Mesodermal cell (in vitro differentiated cells): Measurements from ENCODE around the gene EYS.
"Not testable (repeated sequence)": the region's sequence is repeated elsewhere in the genome, so short reads cannot be mapped to it uniquely, and the experiment has no call there.

Experiments used
- H3K27ac ChIP-seq: 2 replicates; pipeline ENCODE4 v1.7.0; 2013; ENCODE audit warnings: mild to moderate bottlenecking, low read depth, low read length, moderate library complexity; ENCODE audit not compliant: severe bottlenecking
- H3K36me3 ChIP-seq: 2 replicates; pipeline ENCODE4 v1.7.1; 2013; ENCODE audit warnings: mild to moderate bottlenecking, low read length, moderate library complexity; ENCODE audit not compliant: control insufficient read depth, insufficient read depth
- H3K4me1 ChIP-seq: one replicate; pipeline ENCODE4 v1.7.1; 2013; ENCODE audit warnings: mild to moderate bottlenecking, low read length; ENCODE audit not compliant: insufficient read depth, control insufficient read depth, poor library complexity, severe bottlenecking
- H3K4me3 ChIP-seq: 2 replicates; pipeline ENCODE4 v1.7.0; 2013; ENCODE audit warnings: low read length, control low read depth, mild to moderate bottlenecking; ENCODE audit not compliant: insufficient read depth, poor library complexity, severe bottlenecking; ENCODE audit errors: extremely low read depth
- H3K9me3 ChIP-seq: 2 replicates; pipeline ENCODE4 v1.7.1; 2013; ENCODE audit warnings: mild to moderate bottlenecking, low read length, moderate library complexity; ENCODE audit not compliant: control insufficient read depth
- WGBS, 2 experiments: methylation state at CpG; one replicate each; pipeline ENCODE4 v1.1.5; 2013; ENCODE audit warnings: missing lambda C conversion rate in 2 of 2; ENCODE audit not compliant: insufficient coverage in 2 of 2; 5-methylcytosine and 5-hydroxymethylcytosine counted together

EYS gene

GRCh38 chr6:64254558-64254957 lies 1452.5 kb downstream of the EYS start:
- H3K27ac ChIP-seq: no peak overlapping the region
- no peaks in the 10 kb centered on the region for H3K36me3 ChIP-seq
- H3K9me3 ChIP-seq: no peaks in the 10 kb centered on the region
- H3K4me1 ChIP-seq: no peaks in the 10 kb centered on the region
- no peak overlapping the region for H3K4me3 ChIP-seq
- 80 to 100% methylated on average over 1 of the region's 3 CpGs for WGBS, 2 experiments

GRCh38 chr6:64252256-64252655 lies 1454.8 kb downstream of the EYS start:
- Histone ChIP-seq H3K36me3 (no peaks in the 10 kb centered on the region), H3K9me3 (no peaks in the 10 kb centered on the region), H3K27ac (no peak overlapping the region), H3K4me1 (no peaks in the 10 kb centered on the region), H3K4me3 (no peak overlapping the region)
- 80 to 100% methylated on average over 1 of the region's 2 CpGs for WGBS, 2 experiments

- Histone ChIP-seq H3K4me1 (no peaks in the 10 kb centered on the region), H3K27ac (no peak overlapping the region), H3K9me3 (no peaks in the 10 kb centered on the region), H3K4me3 (no peak overlapping the region), H3K36me3 (no peaks in the 10 kb centered on the region)
- WGBS, 2 experiments: 71 to 86% methylated on average over 1 of the region's 3 CpGs
Observed at GRCh38 chr6:64250126-64250525, 1456.9 kb downstream of the EYS start.

- Histone ChIP-seq H3K4me1 (no peaks in the 10 kb centered on the region), H3K9me3 (no peaks in the 10 kb centered on the region), H3K36me3 (no peaks in the 10 kb centered on the region), H3K27ac (no peak overlapping the region), H3K4me3 (no peak overlapping the region)
- 80% methylated on average over 1 of the region's 1 CpG; no CpG with 5 or more reads in 1 of the 2 experiments for WGBS, 2 experiments
Observed at GRCh38 chr6:64249115-64249514, 1457.9 kb downstream of the EYS start.

GRCh38 chr6:64243618-64244017 lies 1463.4 kb downstream of the EYS start:
- H3K4me3 ChIP-seq: no peak overlapping the region
- no peaks in the 10 kb centered on the region for H3K4me1 ChIP-seq
- H3K9me3 ChIP-seq: no peaks in the 10 kb centered on the region
- no peaks in the 10 kb centered on the region for H3K36me3 ChIP-seq
- H3K27ac ChIP-seq: no peak overlapping the region

GRCh38 chr6:64238908-64239307 lies 1468.1 kb downstream of the EYS start:
- 100% methylated on average over 1 of the region's 2 CpGs; no CpG with 5 or more reads in 1 of the 2 experiments for WGBS, 2 experiments

GRCh38 chr6:64238071-64238470 lies 1469.0 kb downstream of the EYS start:
- no peak overlapping the region for H3K4me3 ChIP-seq
- H3K9me3 ChIP-seq: no peaks in the 10 kb centered on the region
- no peaks in the 10 kb centered on the region for H3K4me1 ChIP-seq
- H3K36me3 ChIP-seq: no peaks in the 10 kb centered on the region
- H3K27ac ChIP-seq: no peak overlapping the region
- WGBS, 2 experiments: 86% methylated on average over 1 of the region's 3 CpGs; no CpG with 5 or more reads in 1 of the 2 experiments

More at GRCh38 chr6:64238908-64239307, 1468.1 kb downstream of the EYS start:
- not testable (repeated sequence) for H3K27ac ChIP-seq, H3K9me3 ChIP-seq, H3K4me1 ChIP-seq, H3K36me3 ChIP-seq, H3K4me3 ChIP-seq

GRCh38 chr6:64233746-64234145 lies 1473.3 kb downstream of the EYS start:
- no peaks in the 10 kb centered on the region for H3K9me3 ChIP-seq
- H3K4me1 ChIP-seq: no peaks in the 10 kb centered on the region
- H3K36me3 ChIP-seq: no peaks in the 10 kb centered on the region
- 66 to 92% methylated on average over 2 to 3 of the region's 3 CpGs for WGBS, 2 experiments
- H3K4me3 ChIP-seq: no peak overlapping the region
- H3K27ac ChIP-seq: no peak overlapping the region

- Histone ChIP-seq H3K36me3 (no peaks in the 10 kb centered on the region), H3K27ac (no peak overlapping the region), H3K4me1 (no peaks in the 10 kb centered on the region), H3K4me3 (no peak overlapping the region), H3K9me3 (no peaks in the 10 kb centered on the region)
- no CpG with 5 or more reads among the region's 4 CpGs for WGBS, 2 experiments
Observed at GRCh38 chr6:64231928-64232327, 1475.1 kb downstream of the EYS start.

GRCh38 chr6:64230530-64230929 lies 1476.5 kb downstream of the EYS start:
- Histone ChIP-seq H3K4me1 (no peaks in the 10 kb centered on the region), H3K27ac (no peak overlapping the region), H3K36me3 (no peaks in the 10 kb centered on the region), H3K9me3 (no peaks in the 10 kb centered on the region), H3K4me3 (no peak overlapping the region)
- 83 to 89% methylated on average over 1 of the region's 1 CpG for WGBS, 2 experiments

- Histone ChIP-seq H3K4me3 (no peak overlapping the region), H3K4me1 (no peaks in the 10 kb centered on the region), H3K27ac (no peak overlapping the region), H3K36me3 (no peaks in the 10 kb centered on the region), H3K9me3 (no peaks in the 10 kb centered on the region)
- WGBS, 2 experiments: no CpG with 5 or more reads among the region's 1 CpG
Observed at GRCh38 chr6:64227863-64228262, 1479.2 kb downstream of the EYS start.

- Histone ChIP-seq H3K4me3 (no peak overlapping the region), H3K36me3 (no peaks in the 10 kb centered on the region), H3K27ac (no peak overlapping the region), H3K4me1 (no peaks in the 10 kb centered on the region), H3K9me3 (no peaks in the 10 kb centered on the region)
Observed at GRCh38 chr6:64225503-64225902, 1481.5 kb downstream of the EYS start.
